ENCODE results near the gene JAM3.
A peak's percentile ranks its signal among the peaks of the same experiment; 100 is the strongest.

Gene JAM3

GRCh38 chr11:134040386-134041302 lies 28.2 kb upstream of the JAM3 start:
- TF ChIP-seq, protein P1, sequence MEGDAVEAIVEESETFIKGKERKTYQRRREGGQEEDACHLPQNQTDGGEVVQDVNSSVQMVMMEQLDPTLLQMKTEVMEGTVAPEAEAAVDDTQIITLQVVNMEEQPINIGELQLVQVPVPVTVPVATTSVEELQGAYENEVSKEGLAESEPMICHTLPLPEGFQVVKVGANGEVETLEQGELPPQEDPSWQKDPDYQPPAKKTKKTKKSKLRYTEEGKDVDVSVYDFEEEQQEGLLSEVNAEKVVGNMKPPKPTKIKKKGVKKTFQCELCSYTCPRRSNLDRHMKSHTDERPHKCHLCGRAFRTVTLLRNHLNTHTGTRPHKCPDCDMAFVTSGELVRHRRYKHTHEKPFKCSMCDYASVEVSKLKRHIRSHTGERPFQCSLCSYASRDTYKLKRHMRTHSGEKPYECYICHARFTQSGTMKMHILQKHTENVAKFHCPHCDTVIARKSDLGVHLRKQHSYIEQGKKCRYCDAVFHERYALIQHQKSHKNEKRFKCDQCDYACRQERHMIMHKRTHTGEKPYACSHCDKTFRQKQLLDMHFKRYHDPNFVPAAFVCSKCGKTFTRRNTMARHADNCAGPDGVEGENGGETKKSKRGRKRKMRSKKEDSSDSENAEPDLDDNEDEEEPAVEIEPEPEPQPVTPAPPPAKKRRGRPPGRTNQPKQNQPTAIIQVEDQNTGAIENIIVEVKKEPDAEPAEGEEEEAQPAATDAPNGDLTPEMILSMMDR (IDR thresholded peaks at IDR 0.05; ENCODE audit: low read depth, low read length): no peak
- no peaks in the 10 kb centered on the region for H3K27me3 ChIP-seq (ENCODE audit: insufficient read depth, low read depth, severe bottlenecking)
- no peaks in the 10 kb centered on the region for H3K36me3 ChIP-seq
- peak overlapping the region; percentile 4 for H3K4me3 ChIP-seq (ENCODE audit: low read depth, low read length)
- peak; percentile 63 for DNase-seq
- H3K9me3 ChIP-seq (ENCODE audit: severe bottlenecking): no peaks in the 10 kb centered on the region
- peak overlapping the region; percentile 94 for H3K27ac ChIP-seq

- TF ChIP-seq, protein P1 (IDR thresholded peaks at IDR 0.05; ENCODE audit: low read depth, low read length): no peak
- no peaks in the 10 kb centered on the region for H3K9me3 ChIP-seq (ENCODE audit: severe bottlenecking)
- H3K36me3 ChIP-seq: no peaks in the 10 kb centered on the region
- H3K27me3 ChIP-seq (ENCODE audit: insufficient read depth, low read depth, severe bottlenecking): no peaks in the 10 kb centered on the region
- DNase-seq: no peak
- no peak overlapping the region for H3K4me3 ChIP-seq (ENCODE audit: low read depth, low read length)
- H3K27ac ChIP-seq: peak overlapping the region; percentile 94
Observed at GRCh38 chr11:134041349-134041748, 27.5 kb upstream of the JAM3 start.

DNA sequence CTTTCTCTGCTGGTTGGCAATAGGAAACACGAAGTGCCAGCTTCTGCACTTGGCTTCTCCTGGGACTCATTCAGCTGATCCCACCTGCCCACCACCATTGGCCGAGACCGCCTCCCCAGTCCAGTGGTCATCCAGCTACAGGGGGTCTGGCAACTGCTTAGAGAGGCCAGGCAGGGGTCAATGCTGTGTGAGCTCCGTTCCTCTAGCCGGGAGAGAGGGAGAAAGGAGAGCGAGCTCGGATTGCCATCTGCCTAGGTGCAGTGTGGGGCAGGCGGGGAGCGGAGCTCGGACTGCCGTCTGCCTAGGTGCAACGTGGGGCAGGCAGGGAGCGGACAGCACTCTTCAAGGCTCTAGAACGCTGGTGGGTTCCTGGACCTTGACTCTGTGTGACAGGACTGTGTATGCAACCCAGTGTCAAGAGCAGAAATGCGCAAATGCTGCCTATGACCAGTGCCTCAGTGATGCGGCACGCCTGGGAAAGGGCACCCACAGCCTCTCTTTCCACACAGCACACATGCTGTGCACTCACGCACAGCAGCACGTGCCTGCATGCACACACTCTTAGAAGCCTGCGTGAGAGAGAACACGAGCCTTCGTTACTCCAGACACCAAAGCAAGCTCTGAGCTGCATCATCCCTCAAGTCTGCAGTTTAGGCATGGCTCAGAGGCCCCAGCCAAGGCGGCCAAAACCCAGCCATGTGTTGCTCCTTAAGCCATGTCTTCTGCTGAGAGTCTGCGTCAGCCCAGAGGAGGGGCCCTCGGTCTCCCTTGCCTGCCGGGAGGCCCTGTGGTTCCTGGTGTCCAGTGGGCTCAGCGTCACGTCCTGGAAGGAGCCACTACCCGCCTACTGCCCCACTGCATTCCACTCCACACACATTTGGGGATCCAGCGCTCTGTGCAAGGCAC lies 26.8 kb upstream of the JAM3 start:
- no peaks in the 10 kb centered on the region for H3K27me3 ChIP-seq (ENCODE audit: insufficient read depth, low read depth, severe bottlenecking)
- H3K4me3 ChIP-seq (ENCODE audit: low read depth, low read length): no peak overlapping the region
- peak overlapping the region; percentile 94 for H3K27ac ChIP-seq
- no peaks in the 10 kb centered on the region for H3K9me3 ChIP-seq (ENCODE audit: severe bottlenecking)
- DNase-seq: peak; percentile 53
- TF ChIP-seq, protein P1 (IDR thresholded peaks at IDR 0.05; ENCODE audit: low read depth, low read length): no peak
- no peaks in the 10 kb centered on the region for H3K36me3 ChIP-seq

GRCh38 chr11:134043821-134044420 lies 25.0 kb upstream of the JAM3 start:
- H3K4me3 ChIP-seq (ENCODE audit: low read depth, low read length): no peak overlapping the region
- H3K36me3 ChIP-seq: no peaks in the 10 kb centered on the region
- TF ChIP-seq, protein P1 (IDR thresholded peaks at IDR 0.05; ENCODE audit: low read depth, low read length): no peak
- DNase-seq: no peak
- no peaks in the 10 kb centered on the region for H3K9me3 ChIP-seq (ENCODE audit: severe bottlenecking)
- H3K27me3 ChIP-seq (ENCODE audit: insufficient read depth, low read depth, severe bottlenecking): no peaks in the 10 kb centered on the region
- H3K27ac ChIP-seq: no peak overlapping the region

DNA sequence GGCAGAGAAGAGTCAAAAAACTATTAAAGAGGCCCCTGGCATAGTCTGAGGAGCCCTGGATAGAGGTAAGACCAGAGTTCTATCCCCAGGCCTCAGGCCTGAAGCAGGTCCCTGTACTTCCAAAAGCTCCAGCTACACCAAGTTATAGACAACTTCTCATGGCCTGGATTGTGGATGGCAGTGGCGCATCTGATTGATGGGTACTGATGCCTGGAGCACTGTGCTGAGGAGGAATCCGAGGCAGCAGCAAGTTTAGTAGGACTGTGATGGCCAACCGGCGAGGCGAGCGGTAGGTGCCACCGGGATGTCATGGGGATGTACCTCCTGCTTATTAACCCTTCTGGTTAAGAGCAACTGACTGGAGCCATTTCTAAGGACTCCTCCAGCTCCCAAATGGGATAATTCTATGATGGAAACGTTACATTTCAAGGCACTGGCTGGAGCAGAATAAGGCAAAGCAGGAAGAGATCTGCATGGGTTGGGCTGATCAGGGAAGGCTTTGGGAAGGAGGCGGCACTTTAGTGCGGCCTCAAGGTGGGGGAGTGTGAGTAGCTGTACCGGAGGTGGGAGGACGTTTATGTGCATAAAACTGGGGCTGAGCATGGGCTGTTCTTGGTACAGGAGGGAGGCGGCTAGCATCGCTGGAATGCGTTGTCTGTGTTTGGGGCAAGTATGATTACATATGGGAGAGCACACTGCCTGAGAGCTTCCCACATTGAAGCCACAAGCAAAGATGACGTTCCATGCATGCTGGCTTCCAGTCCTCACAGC lies 24.2 kb upstream of the JAM3 start:
- H3K27me3 ChIP-seq (ENCODE audit: insufficient read depth, low read depth, severe bottlenecking): no peaks in the 10 kb centered on the region
- no peaks in the 10 kb centered on the region for H3K9me3 ChIP-seq (ENCODE audit: severe bottlenecking)
- TF ChIP-seq, protein P1 (IDR thresholded peaks at IDR 0.05; ENCODE audit: low read depth, low read length): no peak
- no peak overlapping the region for H3K4me3 ChIP-seq (ENCODE audit: low read depth, low read length)
- no peaks in the 10 kb centered on the region for H3K36me3 ChIP-seq
- DNase-seq: no peak
- H3K27ac ChIP-seq: no peak overlapping the region; the same call in 1 of the 2 replicates
